CD4-positive, alpha-beta T cell treated with Interleukin-17A for 4 hours (primary cell): ENCODE data around the gene DCLK2.

Experiments
- DNase-seq: peaks from one replicate; pipeline ENCODE4 v3.0.0-alpha.2; 2020; ENCODE audit warnings: mixed read lengths

The DCLK2 gene

DNA sequence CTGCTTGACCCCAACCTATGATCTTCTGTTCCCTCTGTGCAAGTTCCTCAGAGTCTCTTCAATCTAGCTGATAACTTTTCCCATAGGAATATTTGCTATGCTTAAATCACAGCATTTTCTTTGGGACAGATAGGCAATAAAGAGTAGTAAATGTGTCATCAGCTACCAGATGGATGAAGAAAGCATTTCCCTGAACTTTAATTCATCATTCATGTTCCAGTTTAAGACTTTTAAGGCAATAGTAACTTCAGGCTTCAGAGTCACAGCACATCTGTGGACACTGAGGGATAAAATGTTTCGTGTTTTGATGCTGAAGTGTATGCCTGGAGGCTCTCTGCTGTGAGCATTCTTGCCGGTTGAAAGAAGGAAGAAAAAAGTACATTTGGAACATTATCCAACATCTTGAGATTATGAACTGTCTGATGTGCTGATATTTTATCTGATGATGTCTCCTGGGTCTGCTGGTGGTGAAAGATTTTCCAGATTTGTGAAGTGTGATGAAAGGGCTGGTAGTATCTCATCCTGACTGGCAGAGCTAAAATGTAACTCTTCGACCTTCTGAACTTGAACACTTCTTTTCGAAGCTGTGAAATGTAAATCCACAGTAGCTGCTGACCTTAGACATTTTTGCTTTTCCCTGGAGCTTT, 133.7 kb downstream of the DCLK2 start:
- DNase-seq, result no peak

DNA sequence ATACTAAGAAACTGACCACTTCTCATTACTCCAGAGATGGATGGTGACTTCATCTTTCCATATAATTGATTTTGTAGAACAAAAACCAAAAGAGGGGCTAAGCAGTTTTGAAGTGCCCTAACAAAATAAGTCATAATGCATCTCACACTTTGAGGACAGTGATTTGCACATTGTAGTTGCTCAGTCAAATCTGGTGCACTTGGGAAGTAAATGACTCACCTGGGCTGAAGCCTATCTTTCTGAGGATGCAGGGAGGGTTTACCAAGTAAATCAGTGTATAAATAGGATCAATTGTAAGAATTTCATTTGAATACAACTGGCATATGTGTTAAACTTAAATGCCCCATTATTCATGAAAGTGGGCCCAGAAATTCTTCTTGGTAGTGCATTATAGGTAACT, 134.2 kb downstream of the DCLK2 start:
- DNase-seq, result no peak

DNA sequence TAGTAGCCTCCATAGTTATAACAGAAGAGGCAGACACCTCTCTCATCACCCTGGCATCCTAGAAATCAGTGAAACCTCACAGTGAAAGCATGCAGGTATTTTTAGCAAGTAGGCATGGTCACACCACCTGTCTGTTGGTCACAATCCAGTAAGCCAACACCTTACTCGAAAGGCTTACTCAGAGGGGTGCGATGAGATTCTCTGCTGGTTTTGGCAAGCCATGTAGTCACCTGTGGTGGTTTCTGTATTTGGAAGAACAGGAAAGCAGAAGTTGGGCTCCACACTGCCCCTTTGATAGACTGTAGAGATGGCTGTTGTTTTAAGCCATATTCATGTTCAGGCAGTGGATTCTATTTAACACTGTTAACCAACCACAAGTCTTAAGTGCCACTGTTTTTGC, 134.7 kb downstream of the DCLK2 start:
- DNase-seq, result no peak

DNA sequence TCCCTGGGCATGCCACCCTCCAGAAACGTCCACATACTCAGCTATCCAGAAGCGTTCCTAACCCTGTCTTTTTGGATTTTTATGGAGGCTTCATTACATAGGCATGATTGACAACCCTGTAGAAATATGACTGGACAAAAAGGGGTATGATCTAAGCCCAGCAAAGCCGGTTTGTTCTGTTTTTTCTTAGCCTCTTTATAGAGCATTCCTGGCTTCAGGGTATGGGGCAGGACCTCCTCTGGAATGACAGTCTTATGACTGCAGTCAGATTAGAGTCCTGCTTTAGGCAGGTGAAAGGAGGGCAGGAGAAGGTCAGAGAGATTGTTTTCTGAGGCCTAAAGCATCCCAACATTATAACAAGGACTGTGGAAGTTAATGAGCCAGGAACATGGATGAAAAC, 137.4 kb downstream of the DCLK2 start:
- DNase-seq, result no peak

DNA sequence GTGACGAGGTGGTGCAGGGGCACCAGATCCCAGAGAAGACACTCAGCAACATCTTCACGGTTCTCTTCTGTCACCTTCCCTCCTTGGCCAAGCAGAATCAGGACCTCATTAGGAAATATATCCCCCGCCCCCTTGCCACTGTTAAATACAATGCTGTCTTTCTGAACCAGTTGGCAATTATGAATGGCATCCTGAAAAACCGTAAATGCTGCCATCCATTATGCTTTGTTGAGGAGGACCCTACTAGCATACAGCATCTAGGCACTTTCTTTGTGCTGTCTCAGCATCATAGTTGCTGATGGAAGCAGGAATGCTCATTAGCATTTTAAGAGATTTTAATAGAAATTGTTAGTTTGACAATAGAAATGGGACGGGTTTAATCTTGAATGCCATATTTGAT, 138.5 kb downstream of the DCLK2 start:
- DNase-seq, result no peak

DNA sequence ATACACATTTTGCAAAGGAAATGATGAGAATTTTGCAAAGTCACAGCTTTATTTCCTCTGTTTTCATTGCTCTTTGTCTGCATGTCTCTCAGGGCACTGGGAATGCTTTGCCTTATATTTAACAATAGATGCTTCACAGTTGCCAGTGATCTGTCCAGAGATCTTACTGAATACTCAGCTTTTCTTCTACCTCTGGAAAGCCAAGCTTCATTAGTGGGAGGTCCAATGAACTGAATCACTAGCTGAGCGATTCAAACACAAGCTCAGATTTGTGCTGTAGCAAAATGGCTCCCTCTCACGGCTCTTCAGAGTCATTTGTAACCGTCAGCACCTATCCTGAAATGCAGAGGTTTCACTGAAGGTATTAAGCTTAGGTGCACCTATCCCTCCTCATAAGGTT, 138.9 kb downstream of the DCLK2 start:
- no peak for DNase-seq

DNA sequence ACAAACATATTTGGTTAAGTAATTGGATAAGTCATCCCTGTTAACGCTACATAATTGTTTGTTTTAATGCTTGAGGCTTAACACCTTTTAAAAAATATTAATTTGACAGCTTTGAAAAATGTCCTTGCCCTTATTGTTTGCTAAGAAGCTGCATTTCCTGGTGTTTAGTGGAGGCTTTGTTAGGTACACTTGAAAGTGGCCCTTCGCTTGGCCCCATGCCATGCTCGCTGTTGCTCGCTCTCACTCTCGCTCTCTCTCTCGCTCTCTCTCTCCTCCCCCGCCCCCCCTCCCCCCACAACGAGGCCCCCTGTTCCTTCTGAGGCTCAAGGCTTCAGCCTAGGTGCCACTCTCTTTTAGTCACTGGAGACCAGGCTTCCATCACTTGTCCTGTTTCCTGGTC, 139.6 kb downstream of the DCLK2 start:
- DNase-seq, result no peak

DNA sequence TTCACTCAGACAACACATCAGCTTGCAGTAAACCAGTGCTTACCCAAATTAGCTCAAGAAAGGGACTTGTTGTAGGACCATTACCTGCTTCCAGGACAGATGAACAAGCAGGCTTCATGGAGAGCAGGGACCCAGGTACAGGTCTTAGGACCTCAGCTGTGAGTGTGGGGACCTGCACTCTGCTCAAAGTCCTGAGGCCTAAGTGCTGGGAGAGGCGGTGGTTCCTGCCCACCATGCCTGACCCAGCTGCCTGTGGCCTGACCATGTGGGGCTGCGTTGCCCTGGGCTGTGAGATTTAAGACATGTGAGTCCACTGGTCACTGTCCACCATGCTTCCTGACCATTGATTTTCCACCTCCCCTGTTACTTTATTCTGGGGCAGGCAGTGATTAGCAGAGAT, 140.2 kb downstream of the DCLK2 start:
- no peak for DNase-seq

DNA sequence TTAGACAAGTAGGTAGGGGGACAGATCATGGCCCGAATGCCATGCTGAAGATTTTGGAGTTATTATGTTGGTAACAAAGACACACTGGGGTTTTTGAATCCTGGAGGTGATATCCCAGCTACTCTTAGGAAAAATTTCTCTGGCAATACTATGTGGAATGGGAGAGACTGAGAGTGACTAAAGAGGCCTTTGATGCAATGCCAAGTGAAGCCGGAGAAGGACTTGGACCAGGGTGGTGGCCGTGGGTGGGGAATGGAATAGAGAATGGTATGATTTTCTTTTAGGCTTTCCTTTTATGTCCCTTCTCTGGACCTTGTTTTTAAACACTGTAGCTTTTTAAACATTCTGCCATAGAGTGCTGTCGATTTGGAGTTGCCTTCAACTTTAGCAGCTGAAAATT, 141.6 kb downstream of the DCLK2 start:
- DNase-seq, result no peak

DNA sequence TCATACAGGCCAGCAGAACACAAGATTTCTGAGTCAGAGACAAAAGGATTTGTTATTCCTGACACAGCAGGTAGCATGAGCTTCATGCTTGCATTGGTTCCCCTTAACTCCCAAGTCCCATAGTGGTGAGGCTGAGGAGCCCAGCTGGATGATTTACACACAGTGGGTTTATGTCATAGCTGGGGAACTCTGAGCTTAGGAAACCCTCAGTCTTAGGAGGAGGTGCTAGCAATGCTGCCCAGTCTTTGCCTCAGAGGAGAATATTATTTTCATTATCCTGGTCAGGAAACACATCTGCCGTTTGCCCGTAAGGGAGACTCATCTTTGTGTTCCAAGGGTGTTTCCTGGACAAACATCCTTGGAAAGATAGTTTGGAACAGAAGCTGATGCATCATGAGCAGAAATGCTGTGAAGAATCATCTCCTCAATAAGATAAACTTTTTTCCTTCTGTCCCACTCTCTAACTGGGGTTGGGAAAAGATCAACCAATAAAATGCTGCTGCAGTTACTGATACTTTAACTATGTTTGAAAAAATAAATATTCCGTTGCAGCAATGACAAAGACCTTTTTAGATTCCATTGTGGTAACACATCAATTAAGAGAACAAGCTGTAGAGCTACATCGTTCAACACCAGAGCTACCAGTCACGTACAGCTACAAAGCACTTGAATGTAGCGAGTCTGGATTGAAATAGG, 146.8 kb downstream of the DCLK2 start:
- DNase-seq, result no peak

DNA sequence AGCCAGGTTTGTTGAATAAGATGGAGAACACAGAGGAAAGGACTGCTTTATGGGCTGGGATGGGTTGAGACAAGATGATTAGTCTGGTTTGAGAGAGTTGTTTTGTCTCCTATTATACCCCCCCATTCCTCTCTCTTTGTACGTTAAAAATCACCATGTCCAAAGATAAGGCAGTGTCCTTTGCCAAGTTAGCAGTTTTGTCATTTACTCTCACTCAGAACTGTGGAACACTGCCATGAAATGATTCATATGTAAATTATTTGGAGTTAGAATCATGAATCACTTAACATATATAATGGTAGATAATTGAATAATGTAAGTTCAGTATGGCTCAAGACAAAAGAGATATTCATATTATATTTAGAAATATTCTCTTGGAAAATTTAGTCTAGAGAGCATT, 151.3 kb downstream of the DCLK2 start:
- DNase-seq, result no peak

DNA sequence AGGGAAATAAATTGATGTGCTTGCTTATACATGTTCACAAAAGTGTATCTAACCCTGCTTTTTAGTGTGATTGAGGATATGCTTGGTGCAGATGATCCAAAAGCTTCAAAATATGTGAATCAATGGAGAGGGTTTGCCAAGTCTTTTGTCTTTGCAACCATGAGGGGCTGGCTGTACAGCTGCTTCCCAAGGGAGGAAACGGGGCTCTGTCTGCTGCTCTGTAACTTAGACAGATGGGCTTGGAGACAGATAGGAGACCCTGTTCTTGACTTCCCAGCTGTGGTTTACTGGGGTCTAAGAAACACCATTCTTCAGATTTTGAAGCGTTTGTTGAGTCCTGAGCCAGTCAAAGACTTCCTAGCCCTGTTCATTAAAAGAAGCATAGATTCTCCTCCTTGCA, 152.3 kb downstream of the DCLK2 start:
- DNase-seq, result no peak

DNA sequence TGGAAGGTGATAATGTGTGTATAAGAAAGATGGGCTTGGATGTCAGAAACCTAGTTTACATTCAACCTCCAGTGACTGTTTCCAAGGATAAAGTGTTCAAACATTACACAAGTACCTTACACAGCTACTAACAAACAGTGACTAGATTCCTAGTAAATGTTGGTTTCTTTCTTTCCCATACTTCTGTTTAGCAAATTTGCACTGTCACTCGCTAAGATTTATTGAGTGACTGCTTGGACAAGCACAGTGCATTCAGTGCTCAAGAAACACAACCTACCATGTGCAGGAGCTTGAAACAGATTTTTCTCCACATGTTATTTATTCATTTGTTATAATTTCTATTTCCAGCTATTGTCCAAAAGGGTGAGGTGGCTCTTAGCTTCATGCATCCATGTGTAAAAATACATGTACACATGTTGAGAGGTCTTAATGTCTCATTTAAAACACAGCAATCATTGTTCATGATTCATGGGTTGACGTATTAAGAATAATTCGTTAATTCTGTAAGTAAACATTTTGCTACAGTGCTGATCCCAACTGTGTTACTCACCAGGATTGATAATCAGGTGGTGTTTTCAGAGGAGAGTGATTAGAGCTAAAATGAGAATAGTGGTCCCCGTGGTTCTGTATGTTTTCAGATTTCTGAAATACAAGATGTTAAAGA, 153.0 kb downstream of the DCLK2 start:
- DNase-seq, result no peak

DNA sequence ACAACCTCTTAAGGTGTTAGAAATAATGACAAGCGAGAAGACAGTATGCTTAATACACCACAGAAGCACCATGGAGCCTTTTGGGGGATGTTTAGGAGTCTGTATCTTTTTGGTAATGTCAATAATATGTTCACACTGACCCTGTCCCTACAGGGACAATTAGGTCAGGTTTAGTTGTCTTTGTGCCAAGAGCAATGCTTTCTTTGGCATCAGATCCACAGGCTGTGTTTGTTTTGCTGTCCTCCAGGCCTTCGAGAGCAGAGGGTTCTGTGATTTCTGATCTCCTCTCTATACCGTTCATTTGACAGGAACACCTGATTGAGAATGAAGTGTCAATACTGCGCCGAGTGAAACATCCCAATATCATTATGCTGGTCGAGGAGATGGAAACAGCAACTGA, 153.8 kb downstream of the DCLK2 start:
- no peak for DNase-seq

DNA sequence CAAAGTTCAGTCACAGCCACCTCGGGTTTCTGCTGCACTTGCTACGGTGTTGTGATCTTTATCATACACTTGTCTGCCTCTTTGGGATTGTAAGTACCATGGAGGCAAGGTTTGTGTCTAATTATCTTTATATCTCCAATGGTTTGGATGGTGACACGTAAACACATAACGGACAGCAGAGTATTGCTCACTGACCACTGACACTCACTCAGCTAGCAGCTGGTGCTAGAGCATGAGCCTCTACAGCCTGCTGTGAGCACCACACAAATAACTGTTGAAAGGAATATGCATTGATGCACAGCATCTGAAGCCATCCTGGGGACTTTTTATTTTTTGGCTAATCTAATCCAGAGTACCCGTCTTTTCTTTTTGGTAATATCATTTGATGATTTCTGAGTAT, 156.0 kb downstream of the DCLK2 start:
- no peak for DNase-seq

DNA sequence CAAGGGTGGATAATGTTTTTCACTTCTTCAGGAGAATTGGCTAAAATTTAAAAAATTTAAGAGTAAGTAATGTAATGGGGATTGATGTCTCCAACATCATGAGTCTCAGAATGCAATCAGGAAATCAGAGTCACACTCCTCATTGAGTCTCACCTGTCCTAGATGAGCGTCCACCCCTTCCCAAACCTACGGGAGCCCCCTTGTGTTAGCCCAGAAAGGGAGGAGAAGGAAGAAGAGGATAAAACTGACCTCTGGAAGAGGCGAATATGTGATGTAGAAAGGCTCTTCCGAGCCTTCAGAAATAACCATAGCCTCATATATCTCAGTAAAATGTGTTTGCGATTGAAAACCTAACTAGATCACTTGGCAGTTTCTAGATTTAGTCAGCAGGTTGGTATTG, 157.1 kb downstream of the DCLK2 start:
- no peak for DNase-seq

DNA sequence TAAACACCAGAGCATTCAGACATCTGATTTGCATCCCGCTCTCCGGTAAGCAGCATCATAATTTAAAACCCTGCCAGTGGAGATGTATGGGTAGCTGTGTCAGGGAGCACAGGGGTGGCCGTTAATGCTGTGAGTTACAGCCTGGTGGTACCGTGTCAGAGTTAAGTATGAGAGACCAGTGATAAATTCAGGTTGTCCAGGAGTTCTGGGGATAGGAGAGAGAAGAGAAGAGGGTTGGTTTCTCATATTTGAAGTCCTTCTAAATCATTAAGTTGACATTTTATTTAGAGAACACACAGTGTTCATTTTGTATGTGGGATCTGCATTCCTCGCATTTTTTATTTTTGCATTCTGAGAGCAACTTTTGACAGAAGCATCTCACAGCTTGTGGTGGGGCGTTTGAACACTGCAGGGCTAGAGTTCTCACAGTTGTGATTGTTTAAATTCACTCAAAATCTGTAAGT, 157.6 kb downstream of the DCLK2 start:
- DNase-seq, result no peak

DNA sequence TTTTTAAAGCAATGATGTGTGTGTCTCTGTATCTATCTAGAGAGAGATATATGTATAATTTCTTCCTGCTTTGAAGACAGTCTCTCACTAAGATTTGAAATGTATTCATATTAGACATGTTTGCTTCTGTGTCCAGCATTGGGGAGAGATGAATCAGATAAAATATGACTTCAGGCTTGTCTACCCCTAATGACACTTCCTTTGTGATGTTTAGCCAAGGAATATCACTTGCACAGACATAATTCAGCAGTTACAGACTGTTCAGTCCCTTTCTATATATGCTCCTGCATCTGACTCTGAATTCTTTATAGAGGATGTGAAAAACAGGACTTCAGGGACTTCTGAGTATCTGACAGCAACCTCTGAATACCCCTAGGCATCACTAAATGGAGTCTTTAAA, 158.4 kb downstream of the DCLK2 start:
- DNase-seq, result no peak

DNA sequence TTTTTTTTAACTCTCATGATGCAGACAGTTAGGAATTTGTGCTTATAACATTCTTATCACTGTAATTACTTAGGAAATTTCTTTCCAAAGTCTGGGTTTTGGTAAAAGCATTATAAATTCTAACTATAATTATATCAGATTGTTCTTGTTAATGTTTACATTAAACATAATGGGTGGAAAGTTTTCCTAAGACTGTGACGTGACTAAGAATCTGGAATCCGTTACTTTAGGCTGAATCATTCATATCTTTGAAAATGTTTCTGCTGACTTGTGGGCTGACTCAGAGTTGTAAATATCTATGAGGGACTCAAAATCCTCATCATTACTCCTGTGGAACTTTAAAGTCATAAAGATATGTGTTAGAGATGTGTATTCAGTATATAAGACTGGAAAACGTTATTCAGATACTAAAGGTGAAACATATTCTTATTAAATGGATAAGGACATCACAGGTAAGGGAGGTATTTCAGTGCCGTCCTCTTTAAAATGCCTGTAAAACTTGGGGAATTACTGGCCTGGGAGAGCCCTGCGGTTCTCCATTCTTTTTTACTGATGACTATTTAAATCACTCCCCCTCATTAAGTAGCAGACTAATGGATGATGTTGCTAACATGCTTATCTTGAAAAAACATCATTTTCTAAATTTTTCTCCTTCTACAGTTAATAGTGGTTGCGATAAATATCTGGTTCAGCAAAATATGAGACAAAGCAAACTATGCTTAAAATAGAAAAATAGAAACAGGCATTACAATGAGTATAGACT, 159.0 kb downstream of the DCLK2 start:
- DNase-seq, result no peak

DNA sequence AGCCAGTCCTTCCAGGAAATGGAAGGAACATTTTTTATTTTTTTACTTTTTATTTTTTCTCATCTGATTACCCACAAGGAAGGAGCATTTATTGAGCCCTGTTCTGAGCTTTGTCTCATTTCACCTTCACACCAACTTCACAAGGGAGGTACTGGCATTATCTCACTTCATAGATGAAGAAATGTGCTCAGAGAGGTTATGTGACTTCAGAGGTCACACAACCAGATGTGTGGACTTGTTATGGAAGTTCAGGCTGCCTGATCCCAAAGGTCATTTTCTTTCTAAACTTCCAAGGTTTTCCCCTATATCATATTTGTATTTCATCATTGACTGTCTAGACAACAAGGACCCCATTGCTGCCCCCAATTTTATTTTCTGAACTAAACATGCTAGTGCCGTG, 160.3 kb downstream of the DCLK2 start:
- DNase-seq, result no peak

DNA sequence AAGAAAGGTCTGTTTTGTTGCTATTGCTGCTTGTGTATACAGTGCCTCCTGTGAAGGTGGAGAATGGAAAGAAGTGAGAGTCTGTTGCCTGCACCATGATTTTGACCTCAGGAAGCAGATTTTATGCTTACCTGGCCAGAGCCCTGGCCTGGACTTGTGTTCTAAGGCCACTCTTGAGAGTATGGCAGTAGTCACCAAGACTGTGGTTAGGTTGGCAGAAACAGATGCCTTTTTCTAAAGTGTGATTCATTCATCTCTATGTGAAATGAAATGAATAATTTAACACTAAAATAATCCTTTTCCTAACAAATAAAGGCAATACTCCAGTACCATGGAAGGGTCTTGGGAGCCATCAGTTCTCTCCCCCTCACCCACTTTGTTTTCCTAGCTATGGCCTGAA, 161.8 kb downstream of the DCLK2 start:
- no peak for DNase-seq

DNA sequence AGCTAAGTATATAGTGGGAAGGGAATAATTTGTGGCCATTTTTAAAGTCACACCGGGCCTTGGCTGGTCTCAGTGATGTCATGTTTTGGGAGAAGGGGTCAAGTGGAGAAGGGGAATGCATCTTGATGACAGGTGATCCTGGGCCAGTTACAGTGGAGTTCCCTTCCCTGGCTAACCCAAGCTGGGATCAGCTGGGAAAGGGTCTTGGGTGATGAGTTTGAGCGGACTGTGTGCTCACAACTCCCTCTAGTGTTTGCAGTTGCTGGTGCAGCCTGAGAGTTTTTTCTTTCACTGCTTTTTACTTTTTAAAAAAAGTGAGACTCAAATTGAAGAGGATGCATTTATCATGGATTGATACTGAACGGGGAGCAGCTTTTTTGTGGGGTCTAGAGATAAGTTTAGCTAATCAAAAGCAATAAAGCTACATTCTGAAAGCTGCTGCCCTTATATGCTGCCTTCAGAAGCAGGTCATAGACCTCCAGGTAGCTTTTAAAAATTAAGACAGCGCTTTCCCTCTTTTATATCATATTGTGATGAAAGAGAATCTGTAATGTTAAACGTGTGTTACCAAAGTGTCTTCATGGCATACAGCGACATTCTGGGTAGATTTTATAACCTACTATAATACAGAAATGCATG, 164.7 kb downstream of the DCLK2 start:
- no peak for DNase-seq

DNA sequence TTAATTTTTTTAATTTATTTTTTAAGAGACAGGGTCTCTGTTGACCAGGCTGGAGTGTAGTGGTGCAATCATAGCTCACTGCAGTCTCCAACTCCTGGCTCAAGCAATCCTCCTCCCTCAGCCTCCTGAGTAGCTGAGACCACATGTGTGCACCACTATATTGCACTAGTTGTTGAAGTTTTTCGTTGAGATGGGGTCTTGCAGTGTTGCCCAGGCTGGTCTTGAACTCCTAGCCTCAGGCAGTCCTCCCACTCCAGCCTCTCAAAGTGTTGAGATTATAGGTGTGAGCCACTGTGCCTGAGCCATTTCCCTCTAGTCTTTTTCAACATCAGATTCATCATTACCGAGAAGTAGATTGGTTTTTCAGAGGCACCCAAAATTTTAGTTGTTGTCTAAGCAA, 165.7 kb downstream of the DCLK2 start:
- DNase-seq, result no peak
